HG03457 (cell line): ENCODE results near the gene ACSL6.

Experiments used
- ATAC-seq: cut with Tn5 transposase; IDR thresholded peaks from one replicate; pipeline ENCODE4 v1.9.1; 2021; ENCODE audit warnings: moderate number of reproducible peaks; ENCODE audit not compliant: unreplicated experiment

Gene ACSL6, protein sequence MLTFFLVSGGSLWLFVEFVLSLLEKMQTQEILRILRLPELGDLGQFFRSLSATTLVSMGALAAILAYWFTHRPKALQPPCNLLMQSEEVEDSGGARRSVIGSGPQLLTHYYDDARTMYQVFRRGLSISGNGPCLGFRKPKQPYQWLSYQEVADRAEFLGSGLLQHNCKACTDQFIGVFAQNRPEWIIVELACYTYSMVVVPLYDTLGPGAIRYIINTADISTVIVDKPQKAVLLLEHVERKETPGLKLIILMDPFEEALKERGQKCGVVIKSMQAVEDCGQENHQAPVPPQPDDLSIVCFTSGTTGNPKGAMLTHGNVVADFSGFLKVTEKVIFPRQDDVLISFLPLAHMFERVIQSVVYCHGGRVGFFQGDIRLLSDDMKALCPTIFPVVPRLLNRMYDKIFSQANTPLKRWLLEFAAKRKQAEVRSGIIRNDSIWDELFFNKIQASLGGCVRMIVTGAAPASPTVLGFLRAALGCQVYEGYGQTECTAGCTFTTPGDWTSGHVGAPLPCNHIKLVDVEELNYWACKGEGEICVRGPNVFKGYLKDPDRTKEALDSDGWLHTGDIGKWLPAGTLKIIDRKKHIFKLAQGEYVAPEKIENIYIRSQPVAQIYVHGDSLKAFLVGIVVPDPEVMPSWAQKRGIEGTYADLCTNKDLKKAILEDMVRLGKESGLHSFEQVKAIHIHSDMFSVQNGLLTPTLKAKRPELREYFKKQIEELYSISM

DNA sequence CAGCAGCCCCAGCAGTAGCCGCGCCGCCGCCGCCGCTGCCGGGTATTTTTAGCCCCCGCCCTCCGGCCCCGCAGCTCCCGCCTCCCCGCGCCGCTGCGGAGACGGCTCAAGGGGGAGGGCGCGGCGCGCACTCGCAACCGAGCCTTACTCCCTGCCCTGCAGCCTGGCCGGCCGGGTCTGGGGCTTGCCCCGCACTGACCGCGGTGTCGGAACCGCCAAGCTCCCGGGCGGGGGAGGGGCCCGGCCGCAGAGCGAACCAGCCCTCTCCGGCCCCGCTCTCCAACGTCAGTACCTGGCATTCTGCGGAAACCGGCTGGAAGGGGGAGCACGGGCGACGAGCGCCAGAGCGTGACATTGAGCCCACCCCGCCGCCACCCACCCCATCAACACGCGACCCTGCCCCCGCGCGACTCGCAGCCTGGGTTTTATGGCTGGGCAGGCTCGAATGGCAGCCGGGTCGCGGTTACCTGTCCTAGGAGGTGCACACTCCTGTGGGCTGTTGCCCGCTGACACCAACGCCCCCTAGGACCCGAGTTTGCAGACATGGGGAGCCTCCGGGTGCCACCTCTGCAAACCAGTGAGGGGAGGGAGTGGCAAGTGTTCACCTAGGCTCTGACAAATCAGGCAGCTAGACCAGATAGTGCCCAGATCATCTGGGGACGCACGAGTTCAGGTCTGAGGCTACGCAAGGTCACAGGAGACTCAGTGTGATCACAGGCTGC, at the start of gene ACSL6:
TSS of gene ACSL6 (minus strand) at position 37 of the 722 bp plus-strand sequence. CDS start 105 bp downstream, outside the sequence.
- ATAC-seq, result no peak

- no peak for ATAC-seq
Measured at GRCh38 chr5:132060501-132061161, 49.2 kb upstream of the ACSL6 start, which contains the start of gene IL3. IL3 (plus strand) TSS chr5:132060655; CDS start chr5:132060707, 52 bp downstream.

- ATAC-seq, result no peak
Measured at GRCh38 chr5:132059696-132060500, 48.4 kb upstream of the ACSL6 start.

DNA sequence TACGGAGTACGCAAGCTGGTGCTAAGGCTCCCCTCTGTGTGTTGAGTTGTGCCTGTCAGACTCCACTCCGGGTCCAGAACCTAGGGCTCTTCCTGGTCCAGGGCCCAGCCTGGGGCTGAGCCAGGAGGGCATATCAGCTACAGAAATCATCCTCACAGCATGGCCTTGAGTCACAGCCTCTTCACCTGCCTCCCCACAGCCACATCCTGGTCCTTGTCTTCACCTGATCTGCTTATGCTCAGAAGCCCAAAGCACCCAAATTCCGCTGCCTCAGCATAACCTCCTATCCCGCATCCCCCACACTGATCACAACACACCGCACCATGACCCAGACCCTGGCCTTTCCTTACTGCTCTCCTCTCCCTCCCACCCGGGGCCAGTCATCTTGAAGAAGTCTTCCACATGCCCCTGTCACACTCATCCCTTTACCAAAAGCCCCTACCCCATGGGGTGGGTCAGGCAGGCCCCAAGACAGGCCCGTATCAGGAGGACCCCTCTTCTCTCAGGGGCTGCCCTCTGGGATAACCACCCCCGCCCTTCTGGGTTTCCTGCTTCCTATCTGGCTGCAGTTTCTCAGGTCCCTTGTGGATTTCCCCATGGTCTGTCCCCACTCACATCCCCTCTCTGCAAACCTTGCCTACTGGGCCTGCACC, 47.7 kb upstream of the ACSL6 start:
- ATAC-seq, result no peak

DNA sequence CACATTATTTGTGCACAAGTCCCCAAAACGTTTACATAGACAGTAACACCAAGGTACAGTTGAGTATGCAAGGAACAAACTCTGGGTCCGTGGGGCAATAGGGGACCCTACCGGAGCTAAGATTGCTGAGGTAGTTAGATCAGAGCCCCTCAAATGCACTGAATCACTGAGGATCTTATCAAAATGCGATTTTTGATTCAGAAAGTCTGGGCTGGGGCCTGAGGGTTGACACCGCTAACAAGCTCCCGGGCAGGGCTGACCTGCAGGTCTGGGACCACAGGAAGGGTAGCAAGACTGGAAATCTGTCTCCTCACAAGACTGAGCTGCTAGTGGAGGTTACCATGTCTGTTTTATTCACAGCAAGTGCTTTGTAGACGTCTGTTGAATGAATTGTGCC, 47.2 kb upstream of the ACSL6 start:
- ATAC-seq, result no peak

- ATAC-seq, result no peak
Measured at GRCh38 chr5:132057498-132058255, 46.2 kb upstream of the ACSL6 start.

DNA sequence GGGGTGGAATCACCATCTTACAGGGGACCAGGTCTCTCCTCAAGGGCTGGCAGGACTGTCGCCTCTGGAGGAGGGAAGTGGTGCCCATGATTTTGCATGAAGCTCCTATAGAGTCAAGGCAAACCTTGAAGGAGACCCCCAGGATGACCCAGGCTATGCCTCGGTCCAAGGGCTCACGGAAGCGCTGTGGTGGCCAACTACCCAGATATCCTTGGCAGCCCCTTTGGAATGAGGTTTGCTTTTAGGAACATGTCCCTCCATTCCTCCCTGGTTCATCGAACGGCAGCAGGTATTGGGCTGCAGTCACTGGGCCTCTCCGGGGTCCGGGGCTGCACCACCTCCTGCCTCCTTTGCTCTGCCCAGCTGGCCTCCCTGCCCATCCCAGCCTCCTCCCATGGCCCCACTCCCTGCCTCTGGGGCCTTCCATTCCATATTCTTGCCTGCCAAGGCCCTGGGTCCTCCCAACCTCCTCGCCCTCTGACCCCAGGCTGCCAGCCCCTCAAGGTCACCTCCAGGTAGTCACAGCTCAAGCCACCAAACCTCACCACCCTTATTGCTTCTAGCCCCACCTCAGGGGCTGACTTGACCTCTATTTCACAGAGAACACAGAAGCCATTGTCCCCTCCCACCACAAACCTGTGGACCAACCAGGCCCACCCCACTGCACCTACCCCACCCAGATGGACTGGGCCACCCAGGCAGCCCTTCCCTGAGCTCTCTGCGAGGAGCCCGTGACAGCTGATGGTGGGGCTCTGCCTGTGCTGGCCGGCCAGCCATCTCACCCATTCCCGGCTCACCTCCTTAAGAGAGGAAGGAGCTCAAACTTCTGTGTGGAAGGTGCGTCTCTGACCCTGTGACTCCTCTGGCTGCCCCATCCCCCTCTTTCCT, 45.4 kb upstream of the ACSL6 start:
- no peak for ATAC-seq

- ATAC-seq, result no peak
Measured at GRCh38 chr5:132055808-132056609, 44.6 kb upstream of the ACSL6 start.

GRCh38 chr5:132055441-132055807, 44.0 kb upstream of the ACSL6 start:
- no peak for ATAC-seq

DNA sequence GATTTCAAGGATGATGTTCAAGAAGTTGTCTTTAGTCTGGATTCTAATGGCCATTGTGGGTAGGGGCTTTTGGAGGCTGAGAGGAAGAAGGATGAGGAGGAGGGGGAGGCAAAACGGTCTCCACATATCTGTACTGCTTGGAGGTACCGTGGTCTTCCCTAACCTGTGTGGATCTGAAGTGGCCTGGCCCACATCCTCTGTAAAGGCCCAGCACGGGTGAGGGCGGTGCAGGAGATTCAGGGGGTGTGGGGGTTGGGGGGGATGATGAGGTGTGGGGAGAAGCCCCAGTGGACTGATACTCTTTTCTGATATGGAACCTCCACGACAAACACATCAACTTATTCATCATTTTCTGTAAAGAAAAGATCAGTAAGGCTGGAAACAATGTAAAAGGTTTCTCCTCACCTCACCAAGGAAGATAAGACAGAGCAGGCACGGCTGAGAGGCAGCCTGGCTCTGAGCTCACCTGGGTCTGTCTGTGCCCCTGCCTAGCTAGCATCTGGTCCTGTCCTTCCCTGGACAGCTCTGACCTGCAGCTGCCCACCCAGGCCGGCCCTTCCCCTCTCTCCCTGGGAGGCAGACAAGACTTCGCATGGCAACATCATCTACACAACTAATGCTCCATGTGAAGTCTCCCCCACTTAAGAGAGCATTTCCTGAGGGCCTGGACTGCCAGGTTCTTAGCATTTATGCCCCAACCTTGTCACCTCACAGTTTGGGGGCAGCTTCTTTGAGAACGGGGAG, 43.4 kb upstream of the ACSL6 start:
- no peak for ATAC-seq

GRCh38 chr5:132054031-132054696, 42.7 kb upstream of the ACSL6 start:
- no peak for ATAC-seq

DNA sequence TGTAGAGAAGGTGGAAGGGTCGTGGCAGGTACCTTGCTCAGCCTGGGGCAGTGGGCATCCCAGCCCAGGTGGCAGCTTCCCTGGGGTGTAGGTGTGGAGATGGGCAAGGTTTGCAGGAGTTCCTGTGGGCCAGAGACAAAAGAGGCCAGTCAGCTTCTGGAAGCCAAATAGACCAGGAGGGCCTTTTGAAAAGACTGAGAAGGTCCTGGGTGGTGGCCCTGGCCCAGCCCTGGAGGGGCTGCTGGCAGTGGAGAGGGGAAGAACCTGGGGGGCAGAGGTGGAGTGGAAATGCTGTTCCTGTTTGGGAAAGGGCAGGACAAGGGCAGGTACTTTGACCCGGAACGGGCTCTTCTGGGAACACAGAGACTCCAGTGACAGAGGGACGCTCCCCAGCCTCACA, 42.0 kb upstream of the ACSL6 start:
- ATAC-seq, result no peak

DNA sequence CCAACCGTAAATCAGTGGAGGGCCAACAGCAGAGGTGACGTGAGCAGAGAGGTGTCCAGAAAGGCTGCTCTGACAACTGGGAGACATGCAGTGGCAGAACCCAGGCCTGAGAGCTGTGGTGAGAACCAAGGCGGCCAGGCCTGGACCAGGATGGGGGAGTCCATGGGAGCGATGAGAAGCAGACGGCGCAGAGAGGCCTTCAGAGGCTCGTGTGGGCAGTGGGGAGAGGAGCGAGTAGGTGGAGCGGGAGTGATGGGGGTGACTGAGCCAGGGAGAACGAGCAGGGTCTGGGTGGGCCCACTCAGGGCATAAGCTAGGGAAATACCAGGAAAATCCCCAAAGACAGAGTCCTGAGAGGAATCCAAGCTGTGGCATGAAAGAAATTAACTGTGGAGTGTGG, 41.1 kb upstream of the ACSL6 start:
- no peak for ATAC-seq

DNA sequence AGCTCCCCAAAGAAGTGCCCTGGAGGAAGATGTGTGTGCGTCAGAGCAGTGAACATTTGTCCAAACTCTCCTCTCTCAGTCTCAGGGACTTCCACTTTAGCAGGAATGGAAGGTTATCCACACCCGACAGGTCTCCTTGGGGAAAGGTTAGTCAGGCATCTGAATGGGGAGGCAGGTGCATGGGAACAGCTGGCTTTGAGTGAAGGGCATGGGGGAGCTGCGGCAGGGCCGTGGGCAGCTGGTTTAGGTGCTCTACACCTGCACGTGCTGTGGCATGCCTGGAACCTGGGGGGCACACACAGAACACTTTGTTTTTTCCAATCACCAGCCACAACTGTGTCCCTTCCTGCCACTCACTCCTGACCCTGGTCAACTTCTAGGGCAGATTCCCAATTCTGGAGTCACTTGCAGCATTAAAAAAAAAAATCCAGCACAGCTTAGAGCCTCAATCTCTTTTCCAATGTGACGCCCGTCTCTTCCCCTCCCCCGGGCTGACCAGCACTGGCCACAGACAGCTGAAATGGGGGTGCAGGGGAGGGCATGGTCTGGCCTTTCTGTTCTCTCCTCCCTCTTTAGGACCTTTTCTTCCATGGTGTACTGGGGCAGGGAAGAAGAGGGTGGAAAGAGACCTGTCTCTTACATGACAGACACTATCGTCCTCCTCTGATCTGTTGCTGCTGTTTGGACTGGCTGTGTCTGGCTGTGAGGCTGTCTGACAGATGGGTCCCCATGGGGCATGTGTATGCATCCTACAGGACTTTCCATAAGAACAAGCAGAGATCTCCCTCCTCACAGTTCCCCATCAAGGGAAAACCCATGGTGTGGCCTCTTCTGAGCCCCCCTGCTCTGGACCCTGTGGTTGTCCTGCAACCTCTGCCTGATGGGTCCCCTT, 39.4 kb upstream of the ACSL6 start:
- ATAC-seq, result no peak

DNA sequence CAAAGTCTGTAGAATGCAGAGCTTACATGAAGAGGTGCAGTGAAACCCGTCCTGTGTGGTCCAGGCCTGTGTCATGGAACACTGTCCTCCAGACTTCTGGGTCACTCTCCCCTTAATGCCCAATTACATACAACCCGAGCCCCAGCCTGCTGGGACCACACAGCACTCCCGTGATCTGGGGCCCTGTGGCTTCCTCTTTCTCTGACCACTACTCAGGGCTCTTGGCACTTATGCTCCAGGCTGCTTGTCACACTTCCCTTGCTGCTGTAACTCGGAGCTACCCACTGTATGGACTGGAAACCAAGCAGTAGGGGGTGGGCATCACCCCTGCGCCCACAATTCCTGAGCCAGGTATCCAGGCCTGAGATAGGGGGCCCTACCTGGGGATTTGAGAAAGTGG, 38.7 kb upstream of the ACSL6 start:
- no peak for ATAC-seq
